GM18861 (cell line): ENCODE data around the gene TESPA1.
"Not testable (repeated sequence)": the region's sequence is repeated elsewhere in the genome, so short reads cannot be mapped to it uniquely, and the experiment has no call there.

Experiments
- ATAC-seq: cut with Tn5 transposase; IDR thresholded peaks from one replicate; pipeline ENCODE4 v1.9.1; 2021; ENCODE audit not compliant: unreplicated experiment

TESPA1 gene

GRCh38 chr12:54984658-54985376 is at the start of gene TESPA1:
Gene TESPA1 (minus strand): TSS chr12:54984762. CDS start chr12:54974562, 10,200 bp downstream.
- ATAC-seq, result peak; percentile 90

GRCh38 chr12:55034218-55034617 is 49.7 kb upstream of the TESPA1 start:
- no peak for ATAC-seq

- ATAC-seq, result no peak
Measured at GRCh38 chr12:55025508-55025907, 40.9 kb upstream of the TESPA1 start.

GRCh38 chr12:55024575-55024974 is 40.0 kb upstream of the TESPA1 start:
- ATAC-seq, result no peak

GRCh38 chr12:55019784-55020183 is 35.2 kb upstream of the TESPA1 start, which contains the start of gene NEUROD4:
Gene NEUROD4 (plus strand): TSS chr12:55019974. CDS start chr12:55026440, 6,466 bp downstream.
- ATAC-seq, result peak; percentile 64

GRCh38 chr12:55017416-55017925 is 32.9 kb upstream of the TESPA1 start:
- no peak for ATAC-seq

GRCh38 chr12:55008944-55009585 is 24.5 kb upstream of the TESPA1 start:
- ATAC-seq, result no peak

- no peak for ATAC-seq
Measured at GRCh38 chr12:55002355-55002754, 17.8 kb upstream of the TESPA1 start.

- ATAC-seq, result no peak
Measured at GRCh38 chr12:55001198-55001868, 16.8 kb upstream of the TESPA1 start.

GRCh38 chr12:54998958-54999510 is 14.5 kb upstream of the TESPA1 start:
- ATAC-seq, result no peak

- no peak for ATAC-seq
Measured at GRCh38 chr12:54997929-54998522, 13.5 kb upstream of the TESPA1 start.

GRCh38 chr12:54996205-54996604 is 11.6 kb upstream of the TESPA1 start:
- ATAC-seq, result no peak

- ATAC-seq, result peak; percentile 50
Measured at GRCh38 chr12:54993181-54993835, 8.7 kb upstream of the TESPA1 start.

- ATAC-seq, result peak; percentile 38
Measured at GRCh38 chr12:54991991-54992375, 7.4 kb upstream of the TESPA1 start.

- ATAC-seq, result peak; percentile 62
Measured at GRCh38 chr12:54991161-54991990, 6.8 kb upstream of the TESPA1 start.

GRCh38 chr12:54989829-54990228 is 5.3 kb upstream of the TESPA1 start:
- no peak for ATAC-seq

GRCh38 chr12:54988402-54989054 is 4.0 kb upstream of the TESPA1 start:
- ATAC-seq, result peak; percentile 20

GRCh38 chr12:54987611-54988231 is 3.2 kb upstream of the TESPA1 start:
- ATAC-seq, result no peak

- ATAC-seq, result not testable (repeated sequence)
Measured at GRCh38 chr12:54986773-54987172, 2.2 kb upstream of the TESPA1 start.
